ENCODE results near the gene ADCK1. TPM values are rescaled to one million over a fixed set of nuclear protein-coding genes. Genes with fewer than 3 reads are reported as not detected.

ADCK1 gene
- total RNA-seq, 1 experiment from 2014 or later = 12.2 TPM

GRCh38 chr14:77878783-77879182 lies 78.9 kb downstream of the ADCK1 start:
- Mint-ChIP-seq H3K36me3 (ENCODE audit: insufficient read depth in 1 of 3, low read depth in 3 of 3) (peaks cover 3 to 8% (median 4%) of the 10 kb centered on the region in 3 experiments; a peak in 6 of 7 replicates), H3K9me3 (no peaks in the 10 kb centered on the region; a peak in 2 of 5 replicates), H3K4me3 (no peak overlapping the region), H3K27me3 (ENCODE audit: low read depth) (no peaks in the 10 kb centered on the region; the same call in 1 of the 2 replicates), H3K4me1 (peaks cover 0 to 5% of the 10 kb centered on the region in 2 experiments; a peak in 2 of 4 replicates), H3K27ac (peak overlapping the region in 1 of 3 experiments; percentile 68; a peak in 1 of 7 replicates)
- no peak overlapping the region for H2BK15ac ChIP-seq (ENCODE audit: low read depth, low read length)
- no peak overlapping the region for H2BK20ac ChIP-seq (ENCODE audit: low read depth, low read length, poor library complexity, severe bottlenecking)
- no CpG with 5 or more reads among the region's 4 CpGs for WGBS (ENCODE audit: extremely low coverage, insufficient read length, low lambda C conversion rate)
- no peak overlapping the region for H4K91ac ChIP-seq (ENCODE audit: insufficient read length, low read depth, low read length)
- no peak overlapping the region for H3T11ph ChIP-seq (ENCODE audit: low read length)
- no peaks in the 10 kb centered on the region for H3K9me3 ChIP-seq (ENCODE audit: control insufficient read depth, low read depth, low read length)
- no peak overlapping the region for H2BK5ac ChIP-seq (ENCODE audit: insufficient read length, low read length)
- no peak for DNase-seq
- H3K4me2 ChIP-seq (ENCODE audit: insufficient read depth, insufficient read length, low read length) = no peak overlapping the region
- no peaks in the 10 kb centered on the region for H3K4me1 ChIP-seq (ENCODE audit: insufficient read depth, low read length)
- no peaks in the 10 kb centered on the region for H3K23me2 ChIP-seq (ENCODE audit: insufficient read length, low read depth, low read length, poor library complexity, severe bottlenecking)
- H3K27ac ChIP-seq (ENCODE audit: insufficient read length, low read depth, low read length) = no peak overlapping the region
- H3K4ac ChIP-seq (ENCODE audit: low read depth, low read length) = no peak overlapping the region
- no peak overlapping the region for H3K56ac ChIP-seq (ENCODE audit: insufficient read length, low read depth, low read length)
- no peak overlapping the region for H3K23ac ChIP-seq (ENCODE audit: insufficient read length, low read depth, low read length)
- H2AK5ac ChIP-seq (ENCODE audit: insufficient read length, low read length) = no peak overlapping the region
- no peak overlapping the region for H2BK12ac ChIP-seq (ENCODE audit: insufficient read length, low read depth, low read length)
- H3K79me2 ChIP-seq (ENCODE audit: insufficient read depth, low read length) = no peaks in the 10 kb centered on the region
- no peak overlapping the region for H2BK120ac ChIP-seq (ENCODE audit: low read depth, low read length, poor library complexity, severe bottlenecking)
- no peaks in the 10 kb centered on the region for H3K79me1 ChIP-seq (ENCODE audit: insufficient read depth, low read depth, low read length, poor library complexity, severe bottlenecking)
- no peak overlapping the region for H3K9ac ChIP-seq (ENCODE audit: extremely low read depth, insufficient read length, low read length)
- no peak overlapping the region for H4K8ac ChIP-seq (replicated peaks; ENCODE audit: insufficient read length, low read depth, low read length)
- H3K27me3 ChIP-seq (ENCODE audit: insufficient read depth, low read length) = no peaks in the 10 kb centered on the region
- H4K20me1 ChIP-seq (ENCODE audit: control insufficient read depth, insufficient read depth, insufficient read length) = no peaks in the 10 kb centered on the region
- no peak overlapping the region for H4K5ac ChIP-seq (ENCODE audit: insufficient read length, low read depth, low read length)
- no peak overlapping the region for H2AFZ ChIP-seq (ENCODE audit: low read length)
- no peak overlapping the region for H3K18ac ChIP-seq (ENCODE audit: insufficient read length, low read depth, low read length)
- no peak for TF ChIP-seq CTCF (conservative IDR thresholded peaks at IDR 0.05)
- no peak overlapping the region for H3K14ac ChIP-seq (ENCODE audit: insufficient read depth, low read length)
